Suprapubic skin (tissue), 4 donors: ENCODE data around the gene PHKG2.

Source experiments
- CTCF ChIP-seq, 2 donors: fragments of 200-600 bp in 1 of 2; fragments of 450-650 bp in 1 of 2; sonication (generic) in 1 of 2; IDR thresholded peaks; one replicate each; pipeline ENCODE4 v1.5.1; 2016 to 2019; ENCODE audit warnings: antibody characterized with exemption in 2 of 2, mild to moderate bottlenecking in 1 of 2, moderate library complexity in 1 of 2
- POLR2A ChIP-seq, 2 donors: fragments of 450-650 bp; IDR thresholded peaks; one replicate each; pipeline ENCODE4 v1.6.1; 2017; ENCODE audit warnings: antibody characterized with exemption in 2 of 2, mild to moderate bottlenecking in 2 of 2, moderate library complexity in 2 of 2
- POLR2AphosphoS5 ChIP-seq, 3 donors: sonication (generic); formaldehyde crosslinking; IDR thresholded peaks; one replicate each; pipeline ENCODE4 v1.6.1; 2017; ENCODE audit warnings: antibody characterized with exemption in 3 of 3

GRCh38 chr16:30769379-30770089, 21.3 kb downstream of the PHKG2 start:
- TF ChIP-seq CTCF (IDR thresholded peaks at IDR 0.05) = no peak
- TF ChIP-seq POLR2AphosphoS5 (IDR thresholded peaks at IDR 0.05) = no peak
- no peak for TF ChIP-seq POLR2A (IDR thresholded peaks at IDR 0.05)
